Stimulated activated CD8-positive, alpha-beta memory T cell treated with anti-CD3 and anti-CD28 coated beads, Interleukin-15, amount 100 ng/mL, for 1 hour (primary cell): Measurements from ENCODE around the gene PLOD2.

Experiments
- DNase-seq: peaks from one replicate; pipeline ENCODE4 v3.0.0-alpha.2; 2020; ENCODE audit warnings: low read depth

PLOD2 gene

GRCh38 chr3:146100180-146100579 lies 60.8 kb downstream of the PLOD2 start:
- no peak for DNase-seq

GRCh38 chr3:146099316-146099715 lies 61.7 kb downstream of the PLOD2 start:
- no peak for DNase-seq

GRCh38 chr3:146093896-146094295 lies 67.1 kb downstream of the PLOD2 start:
- DNase-seq = no peak

- no peak for DNase-seq
Measured at GRCh38 chr3:146092230-146092629, 68.8 kb downstream of the PLOD2 start.

GRCh38 chr3:146091397-146091796 lies 69.6 kb downstream of the PLOD2 start:
- DNase-seq = no peak

GRCh38 chr3:146090521-146090920 lies 70.5 kb downstream of the PLOD2 start:
- DNase-seq = no peak

- DNase-seq = no peak
Measured at GRCh38 chr3:146088840-146089239, 72.1 kb downstream of the PLOD2 start.

- no peak for DNase-seq
Measured at GRCh38 chr3:146087116-146087515, 73.9 kb downstream of the PLOD2 start.

GRCh38 chr3:146086211-146086610 lies 74.8 kb downstream of the PLOD2 start:
- no peak for DNase-seq

- no peak for DNase-seq
Measured at GRCh38 chr3:146085678-146086077, 75.3 kb downstream of the PLOD2 start.

GRCh38 chr3:146080578-146080977 lies 80.4 kb downstream of the PLOD2 start:
- DNase-seq = no peak

GRCh38 chr3:146078031-146078430 lies 83.0 kb downstream of the PLOD2 start:
- no peak for DNase-seq

- DNase-seq = no peak
Measured at GRCh38 chr3:146077181-146077580, 83.8 kb downstream of the PLOD2 start.

GRCh38 chr3:146072824-146073223 lies 88.2 kb downstream of the PLOD2 start:
- no peak for DNase-seq

GRCh38 chr3:146072061-146072460 lies 88.9 kb downstream of the PLOD2 start:
- DNase-seq = no peak

GRCh38 chr3:146071632-146072031 lies 89.4 kb downstream of the PLOD2 start:
- DNase-seq = no peak

- DNase-seq = no peak
Measured at GRCh38 chr3:146067048-146067447, 93.9 kb downstream of the PLOD2 start.

GRCh38 chr3:146065573-146066006 lies 95.4 kb downstream of the PLOD2 start:
- no peak for DNase-seq

- no peak for DNase-seq
Measured at GRCh38 chr3:146058241-146058640, 102.7 kb downstream of the PLOD2 start.

- no peak for DNase-seq
Measured at GRCh38 chr3:146052791-146053310, 108.1 kb downstream of the PLOD2 start.

- DNase-seq = no peak
Measured at GRCh38 chr3:146052056-146052790, 108.8 kb downstream of the PLOD2 start.

- no peak for DNase-seq
Measured at GRCh38 chr3:146050691-146051090, 110.3 kb downstream of the PLOD2 start.

- DNase-seq = no peak
Measured at GRCh38 chr3:146047485-146047884, 113.5 kb downstream of the PLOD2 start.

- DNase-seq = no peak
Measured at GRCh38 chr3:146044046-146044445, 116.9 kb downstream of the PLOD2 start.
